A549 (cell line): Measurements from ENCODE around the gene MLLT11. TPM values are rescaled to one million over a fixed set of nuclear protein-coding genes. Genes with fewer than 3 reads are reported as not detected.

Experiments used
- ATAC-seq, 2 experiments: fragments of 200-7000 bp in 1 of 2; fragments of >200 bp in 1 of 2; cut with Nextera tagmentation in 1 of 2; cut with Tn5 transposase in 1 of 2; 3 replicates each; pipeline versions ENCODE4 v1.8.0 to v1.9.1; 2018 to 2020; ENCODE audit warnings: mild to moderate bottlenecking in 1 of 2, moderate library complexity in 1 of 2
- CTCF ChIA-PET: fragments of 300-600 bp; sonication (Branson Sonifier 250); formaldehyde crosslinking; extraction: SDS; loops from one replicate; lab custom pipeline; 2021; ENCODE audit warnings: antibody characterized with exemption, inconsistent platforms; lab: Yijun Ruan, JAX
- POLR2A ChIA-PET: fragments of 350-600 bp; formaldehyde crosslinking; extraction: SDS; loops from one replicate; lab custom pipeline; 2021; ENCODE audit warnings: antibody characterized with exemption, inconsistent platforms; lab: Yijun Ruan, JAX
- DNase-seq, 2 experiments: peaks; one replicate each; pipeline versions ENCODE4 v3.0.0 to v3.0.0-alpha.2; 2011 to 2016; ENCODE audit warnings: low read depth in 1 of 2, low spot score in 1 of 2
- FAIRE-seq: peaks from 2 replicates; lab custom pipeline; 2011; peaks lifted over from hg19 to GRCh38; lab: Jason Lieb, UNC
- H3K27ac ChIP-seq, 2 experiments: fragments of >200 bp; sonication (Bioruptor Twin); formaldehyde crosslinking; 3 replicates each; pipeline ENCODE4 v1.5.1; 2016 to 2017
- H3K4me1 ChIP-seq: fragments of >200 bp; sonication (Bioruptor Twin); formaldehyde crosslinking; 3 replicates; pipeline ENCODE4 v1.6.1; 2016
- H3K4me2 ChIP-seq: fragments of >200 bp; sonication (Bioruptor Twin); formaldehyde crosslinking; 3 replicates; pipeline ENCODE4 v1.6.1; 2016
- H3K4me3 ChIP-seq: fragments of >200 bp; sonication (Bioruptor Twin); formaldehyde crosslinking; 3 replicates; pipeline ENCODE4 v1.5.1; 2016
- H3K9me3 ChIP-seq: fragments of >200 bp; sonication (Bioruptor Twin); formaldehyde crosslinking; 3 replicates; pipeline ENCODE4 v1.6.1; 2016
- CHD4 ChIP-seq: fragments of 200-600 bp; sonication (generic); IDR thresholded peaks from 2 replicates; pipeline ENCODE4 v1.6.1; 2016; ENCODE audit warnings: antibody characterized with exemption, mild to moderate bottlenecking, borderline replicate concordance
- CTCF ChIP-seq: fragments of >200 bp; sonication (Bioruptor Twin); formaldehyde crosslinking; IDR thresholded peaks from 3 replicates; pipeline ENCODE4 v1.5.1; 2016
- E2F6 ChIP-seq: IDR thresholded peaks from 2 replicates; pipeline ENCODE4 v1.6.1; 2012; ENCODE audit warnings: low read depth, borderline replicate concordance
- EHMT2 ChIP-seq: fragments of 200-600 bp; sonication (generic); IDR thresholded peaks from 2 replicates; pipeline ENCODE4 v1.6.1; 2016; ENCODE audit warnings: antibody characterized with exemption, low read depth, mild to moderate bottlenecking, moderate library complexity
- ESRRA ChIP-seq: fragments of 150-350 bp; IDR thresholded peaks from 2 replicates; pipeline ENCODE4 v1.6.1; 2014; ENCODE audit warnings: mild to moderate bottlenecking, low read length, borderline replicate concordance
- HOXA7 ChIP-seq: fragments of 250-450 bp; sonication (Bioruptor Pico); IDR thresholded peaks from 2 replicates; pipeline ENCODE4 v1.5.0; 2020; ENCODE audit warnings: mild to moderate bottlenecking, moderate library complexity
- JUNB ChIP-seq: fragments of >200 bp; sonication (Bioruptor Twin); formaldehyde crosslinking; IDR thresholded peaks from 2 replicates; pipeline ENCODE4 v1.6.1; 2016
- MAFK ChIP-seq: fragments of 450-650 bp; IDR thresholded peaks from 2 replicates; pipeline ENCODE4 v1.6.1; 2014; ENCODE audit not compliant: partially characterized antibody
- MYC ChIP-seq: IDR thresholded peaks from 2 replicates; pipeline ENCODE4 v1.6.1; 2012; ENCODE audit warnings: mild to moderate bottlenecking, inconsistent platforms, low read length, improper control_type of control experiment, borderline replicate concordance
- PBX3 ChIP-seq: IDR thresholded peaks from 2 replicates; pipeline ENCODE4 v1.6.1; 2012
- POLR2A ChIP-seq: IDR thresholded peaks from 2 replicates; pipeline ENCODE4 v1.6.1; 2012; ENCODE audit warnings: mild to moderate bottlenecking, low read length
- POLR2AphosphoS2 ChIP-seq: conservative IDR thresholded peaks from 2 replicates; pipeline ENCODE4 v1.6.1; 2012; ENCODE audit warnings: low read length, improper control_type of control experiment, inconsistent platforms
- RAD21 ChIP-seq, 2 experiments: fragments of >200 bp in 1 of 2; sonication (Bioruptor Twin) in 1 of 2; formaldehyde crosslinking in 1 of 2; IDR thresholded peaks in 1 of 2; conservative IDR thresholded peaks in 1 of 2; 2 replicates in 1 of 2; 3 replicates in 1 of 2; pipeline ENCODE4 v1.6.1; 2012 to 2018; ENCODE audit warnings: inconsistent platforms in 1 of 2
- RFX5 ChIP-seq: fragments of 450-650 bp; IDR thresholded peaks from 2 replicates; pipeline ENCODE4 v1.7.1; 2014; ENCODE audit warnings: antibody characterized with exemption, mild to moderate bottlenecking, moderate library complexity
- TFCP2L1 ChIP-seq: fragments of 250-450 bp; sonication (Bioruptor Pico); IDR thresholded peaks from 2 replicates; pipeline ENCODE4 v1.5.0; 2021; ENCODE audit warnings: mild to moderate bottlenecking
- TP53 ChIP-seq: fragments of 250-450 bp; sonication (Bioruptor Pico); IDR thresholded peaks from 2 replicates; pipeline ENCODE4 v1.5.0; 2021; ENCODE audit warnings: mild to moderate bottlenecking, moderate library complexity
- ZC3H11A ChIP-seq: fragments of 450-650 bp; IDR thresholded peaks from 2 replicates; pipeline ENCODE4 v1.6.1; 2014; ENCODE audit warnings: antibody characterized with exemption, mild to moderate bottlenecking
- WGBS: methylation state at CpG from one replicate; pipeline ENCODE4 v1.1.6; 2017; ENCODE audit errors: missing lambda C conversion rate; 5-methylcytosine and 5-hydroxymethylcytosine counted together
- polyA plus RNA-seq, 4 experiments: library from polyadenylated mRNA; depleted of rRNA in 3 of 4; stranded (reverse); fragments of >200 nt; fragmentation: RNase III in 1 of 4; extraction: RNeasy Plus Mini Kit Qiagen cat#74134 plus additional on column Dnase treatment in 1 of 4; gene quantifications; 2 replicates in 3 of 4; 3 replicates in 1 of 4; pipeline ENCODE4 v1.2.3, GENCODE V29; 2011 to 2017

MLLT11 gene
- polyA plus RNA-seq, 2 of the 4 experiments (the other 2 are of a cell fraction) = 28.2 to 33.7 TPM

GRCh38 chr1:151098126-151098525 lies 37.9 kb downstream of the MLLT11 start:
- WGBS = 86% methylated on average over 1 of the region's 1 CpG
- Histone ChIP-seq H3K27ac (no peak overlapping the region), H3K4me3 (no peak overlapping the region), H3K4me2 (no peak overlapping the region), H3K9me3 (no peaks in the 10 kb centered on the region), H3K4me1 (no peaks in the 10 kb centered on the region)
- ATAC-seq (no peak), DNase-seq (no peak), FAIRE-seq (no peak)
- ChIA-PET CTCF (interaction anchor here (0.7 to 7.8 kb wide), 9 partner anchors 11 to 281 kb away, joined by 3 to 132 read pairs (median 12); partner anchors contain the start of genes CDC42SE1, GABPB2, MLLT11 and TNFAIP8L2), POLR2A (no interaction called here)
- TF ChIP-seq TP53 (no peak), EHMT2 (no peak), POLR2A (no peak), TFCP2L1 (CRISPR knock-in tag) (no peak), RFX5 (no peak), ZC3H11A (no peak)

GRCh38 chr1:151104630-151105029 lies 44.4 kb downstream of the MLLT11 start:
- H3K4me3 ChIP-seq = no peak overlapping the region
- POLR2A ChIA-PET = interaction anchor here (0.6 kb wide), 1 partner anchor 294 kb away, joined by 7 read pairs; no protein-coding TSS in a partner anchor
- no peak overlapping the region for H3K4me2 ChIP-seq
- peaks cover 8% of the 10 kb centered on the region; the same call in 1 of the 3 replicates for H3K4me1 ChIP-seq
- FAIRE-seq (no peak), DNase-seq (no peak), ATAC-seq (no peak)
- no peak overlapping the region for H3K27ac ChIP-seq
- CTCF ChIA-PET = interaction anchor here (0.6 to 0.7 kb wide), 2 partner anchors 11 to 51 kb away, joined by 3 read pairs; no protein-coding TSS in a partner anchor
- H3K9me3 ChIP-seq = no peaks in the 10 kb centered on the region
- no peak for TF ChIP-seq PBX3
- no peak for TF ChIP-seq EHMT2
- no peak for TF ChIP-seq JUNB
- TF ChIP-seq TP53 = no peak
- no peak for TF ChIP-seq HOXA7 (CRISPR knock-in tag)
- TF ChIP-seq POLR2AphosphoS2 = no peak
- TF ChIP-seq MYC = no peak
- no peak for TF ChIP-seq ZC3H11A
- no peak for TF ChIP-seq CHD4
- no peak for TF ChIP-seq RAD21 (conservative IDR thresholded peaks at IDR 0.05 in 1 of 2, IDR thresholded peaks at IDR 0.05 in 1 of 2)
- TF ChIP-seq E2F6 = no peak

GRCh38 chr1:151106894-151107293 lies 46.7 kb downstream of the MLLT11 start:
- peak in 1 of 2 experiments; percentile 38; a peak in 1 of 6 replicates for ATAC-seq
- WGBS = 67% methylated on average over 2 of the region's 2 CpGs
- no peak for FAIRE-seq
- no peak for TF ChIP-seq CTCF
- peak; percentile 50 for TF ChIP-seq MAFK
- TF ChIP-seq ESRRA = no peak
- CTCF ChIA-PET = interaction anchor here (1.0 to 1.6 kb wide), 3 partner anchors 10 to 28 kb away, joined by 3 to 5 read pairs (median 4); no protein-coding TSS in a partner anchor
- DNase-seq = no peak
- Histone ChIP-seq H3K4me1 (peaks cover 8% of the 10 kb centered on the region; the same call in 1 of the 3 replicates), H3K27ac (no peak overlapping the region), H3K9me3 (no peaks in the 10 kb centered on the region), H3K4me2 (0 out of 3 replicates have a peak overlapping the region, but pooled peaks have one; percentile 11), H3K4me3 (no peak overlapping the region)
- POLR2A ChIA-PET = no interaction called here
